HL-60 (cell line): ENCODE data around the gene PSMD3.

ENCODE experiments used
- DNase-seq, 2 experiments: peaks; one replicate each; pipeline ENCODE4 v3.0.0-alpha.2; 2010 to 2020; ENCODE audit warnings: low read depth in 1 of 2, low spot score in 1 of 2
- H3K27ac ChIP-seq: fragments of 250-450 bp; sonication (Bioruptor Pico); replicated peaks from 2 replicates; pipeline ENCODE4 v1.5.1; 2020; ENCODE audit warnings: mild to moderate bottlenecking, moderate library complexity
- H3K27me3 ChIP-seq: fragments of 250-450 bp; sonication (Bioruptor Pico); 2 replicates; pipeline ENCODE4 v1.5.1; 2021; ENCODE audit warnings: mild to moderate bottlenecking, moderate library complexity; ENCODE audit not compliant: insufficient read depth, poor library complexity, severe bottlenecking
- H3K4me3 ChIP-seq: replicated peaks from 2 replicates; pipeline ENCODE4 v1.5.1; 2011; ENCODE audit warnings: mild to moderate bottlenecking, control low read depth, low read length; ENCODE audit not compliant: insufficient read depth
- GABPA ChIP-seq: IDR thresholded peaks from 2 replicates; pipeline ENCODE4 v1.6.1; 2012; ENCODE audit warnings: low read depth
- POLR2AphosphoS5 ChIP-seq: IDR thresholded peaks from 2 replicates; pipeline ENCODE4 v1.6.1; 2012; ENCODE audit warnings: low read depth
- REST ChIP-seq: IDR thresholded peaks from 2 replicates; pipeline ENCODE4 v1.6.1; 2012; ENCODE audit warnings: low read depth; ENCODE audit not compliant: insufficient replicate concordance
- SPI1 ChIP-seq: IDR thresholded peaks from 2 replicates; pipeline ENCODE4 v1.6.1; 2012; ENCODE audit warnings: low read depth, mild to moderate bottlenecking, borderline replicate concordance
- TF ChIP-seq, protein P1 (sequence below): IDR thresholded peaks from one replicate; pipeline ENCODE4 v1.5.1; 2011; ENCODE audit warnings: low read length, control low read depth, inconsistent platforms; ENCODE audit not compliant: insufficient read depth

PSMD3 gene

DNA sequence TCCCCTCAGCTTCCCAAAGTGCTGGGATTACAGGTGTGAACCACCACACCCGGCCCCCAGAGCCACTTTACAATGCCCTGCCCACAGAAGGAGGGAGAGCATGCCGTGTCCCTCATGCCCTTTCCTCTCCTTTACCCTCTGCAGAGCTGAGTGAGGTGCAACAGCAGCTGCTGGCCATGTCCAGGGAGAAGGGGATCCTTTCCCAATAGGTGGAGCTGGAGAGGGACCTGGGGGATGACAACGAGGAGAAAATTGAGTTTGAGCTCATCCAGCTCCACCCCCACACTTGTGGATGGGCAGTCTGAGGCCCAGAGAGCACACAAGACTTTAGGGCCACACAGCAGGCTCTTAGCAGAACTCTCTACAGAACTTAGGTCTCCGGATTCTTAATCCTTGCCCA lies 25.7 kb upstream of the PSMD3 start:
- no peaks in the 10 kb centered on the region for H3K27me3 ChIP-seq
- H3K4me3 ChIP-seq = no peak overlapping the region
- DNase-seq = no peak
- no peak for TF ChIP-seq SPI1
- no peak for TF ChIP-seq REST
- TF ChIP-seq POLR2AphosphoS5 = no peak
- TF ChIP-seq, protein P1, sequence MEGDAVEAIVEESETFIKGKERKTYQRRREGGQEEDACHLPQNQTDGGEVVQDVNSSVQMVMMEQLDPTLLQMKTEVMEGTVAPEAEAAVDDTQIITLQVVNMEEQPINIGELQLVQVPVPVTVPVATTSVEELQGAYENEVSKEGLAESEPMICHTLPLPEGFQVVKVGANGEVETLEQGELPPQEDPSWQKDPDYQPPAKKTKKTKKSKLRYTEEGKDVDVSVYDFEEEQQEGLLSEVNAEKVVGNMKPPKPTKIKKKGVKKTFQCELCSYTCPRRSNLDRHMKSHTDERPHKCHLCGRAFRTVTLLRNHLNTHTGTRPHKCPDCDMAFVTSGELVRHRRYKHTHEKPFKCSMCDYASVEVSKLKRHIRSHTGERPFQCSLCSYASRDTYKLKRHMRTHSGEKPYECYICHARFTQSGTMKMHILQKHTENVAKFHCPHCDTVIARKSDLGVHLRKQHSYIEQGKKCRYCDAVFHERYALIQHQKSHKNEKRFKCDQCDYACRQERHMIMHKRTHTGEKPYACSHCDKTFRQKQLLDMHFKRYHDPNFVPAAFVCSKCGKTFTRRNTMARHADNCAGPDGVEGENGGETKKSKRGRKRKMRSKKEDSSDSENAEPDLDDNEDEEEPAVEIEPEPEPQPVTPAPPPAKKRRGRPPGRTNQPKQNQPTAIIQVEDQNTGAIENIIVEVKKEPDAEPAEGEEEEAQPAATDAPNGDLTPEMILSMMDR = no peak
- no peak for TF ChIP-seq GABPA
- H3K27ac ChIP-seq = no peak overlapping the region

DNA sequence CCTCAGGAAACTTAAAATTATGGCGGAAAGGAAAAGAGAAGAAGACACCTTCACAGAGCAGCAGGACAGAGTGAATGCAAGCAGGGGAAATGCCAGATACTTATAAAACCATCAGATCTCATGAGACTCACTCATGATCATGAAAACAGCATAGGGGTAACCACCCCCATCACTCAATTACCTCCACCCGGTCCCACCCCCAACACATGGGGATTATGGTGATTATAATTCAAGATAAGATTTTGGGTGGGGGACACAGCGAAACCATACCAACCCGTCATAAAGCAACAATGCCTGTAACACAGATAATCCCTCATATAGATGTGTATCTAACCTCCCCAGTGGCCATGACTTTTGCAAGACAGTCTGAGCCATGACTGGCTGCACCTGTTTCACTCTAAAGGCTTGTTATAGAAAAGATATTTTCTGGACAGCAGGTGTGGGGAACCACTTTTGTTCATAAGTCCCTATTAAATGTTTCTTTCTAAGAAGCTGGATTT lies 24.8 kb upstream of the PSMD3 start:
- Histone ChIP-seq H3K27ac (no peak overlapping the region), H3K4me3 (no peak overlapping the region), H3K27me3 (no peaks in the 10 kb centered on the region)
- no peak for TF ChIP-seq POLR2AphosphoS5
- no peak for TF ChIP-seq SPI1
- TF ChIP-seq GABPA = no peak
- TF ChIP-seq REST = no peak
- TF ChIP-seq, protein P1 = no peak
- no peak for DNase-seq

GRCh38 chr17:39960524-39961041 lies 20.0 kb upstream of the PSMD3 start:
- TF ChIP-seq SPI1 = no peak
- TF ChIP-seq, protein P1 = no peak
- TF ChIP-seq POLR2AphosphoS5 = no peak
- no peak for TF ChIP-seq GABPA
- TF ChIP-seq REST = no peak
- no peak overlapping the region for H3K4me3 ChIP-seq
- H3K27ac ChIP-seq = no peak overlapping the region
- H3K27me3 ChIP-seq = no peaks in the 10 kb centered on the region
- DNase-seq = no peak
